ENCODE measurements around the gene HBB.

DNA sequence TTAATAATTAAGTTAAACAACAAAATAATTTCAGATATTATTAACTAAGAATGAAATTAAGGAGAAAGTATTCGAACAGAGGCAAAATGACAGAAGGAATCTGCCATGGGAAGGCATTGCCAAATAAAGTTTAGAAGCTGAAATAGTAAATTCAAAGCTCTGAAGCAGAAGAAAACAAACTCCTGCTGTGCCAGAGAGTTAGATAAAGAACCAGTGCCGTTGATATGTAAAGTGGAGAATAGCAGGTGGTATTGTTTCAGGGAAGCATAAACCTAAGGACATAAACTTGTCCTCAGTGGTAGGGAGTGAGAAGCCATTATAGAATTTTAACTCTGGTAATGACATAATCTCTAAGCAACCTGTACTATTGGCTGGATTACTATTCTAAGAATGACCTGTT lies 30.4 kb upstream of the HBB start:
- no peak for TF ChIP-seq EZH2 (IDR thresholded peaks at IDR 0.05)
- TF ChIP-seq, protein P1, sequence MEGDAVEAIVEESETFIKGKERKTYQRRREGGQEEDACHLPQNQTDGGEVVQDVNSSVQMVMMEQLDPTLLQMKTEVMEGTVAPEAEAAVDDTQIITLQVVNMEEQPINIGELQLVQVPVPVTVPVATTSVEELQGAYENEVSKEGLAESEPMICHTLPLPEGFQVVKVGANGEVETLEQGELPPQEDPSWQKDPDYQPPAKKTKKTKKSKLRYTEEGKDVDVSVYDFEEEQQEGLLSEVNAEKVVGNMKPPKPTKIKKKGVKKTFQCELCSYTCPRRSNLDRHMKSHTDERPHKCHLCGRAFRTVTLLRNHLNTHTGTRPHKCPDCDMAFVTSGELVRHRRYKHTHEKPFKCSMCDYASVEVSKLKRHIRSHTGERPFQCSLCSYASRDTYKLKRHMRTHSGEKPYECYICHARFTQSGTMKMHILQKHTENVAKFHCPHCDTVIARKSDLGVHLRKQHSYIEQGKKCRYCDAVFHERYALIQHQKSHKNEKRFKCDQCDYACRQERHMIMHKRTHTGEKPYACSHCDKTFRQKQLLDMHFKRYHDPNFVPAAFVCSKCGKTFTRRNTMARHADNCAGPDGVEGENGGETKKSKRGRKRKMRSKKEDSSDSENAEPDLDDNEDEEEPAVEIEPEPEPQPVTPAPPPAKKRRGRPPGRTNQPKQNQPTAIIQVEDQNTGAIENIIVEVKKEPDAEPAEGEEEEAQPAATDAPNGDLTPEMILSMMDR (IDR thresholded peaks at IDR 0.05) = no peak

Data from neural progenitor cell (in vitro differentiated cells).